HG03571 (cell line): Measurements from ENCODE around the gene CCSER2.
"Not testable (repeated sequence)": the region's sequence is repeated elsewhere in the genome, so short reads cannot be mapped to it uniquely, and the experiment has no call there.

ENCODE experiments used
- ATAC-seq: cut with Tn5 transposase; IDR thresholded peaks from one replicate; pipeline ENCODE4 v1.9.1; 2021; ENCODE audit not compliant: unreplicated experiment

CCSER2 gene

DNA sequence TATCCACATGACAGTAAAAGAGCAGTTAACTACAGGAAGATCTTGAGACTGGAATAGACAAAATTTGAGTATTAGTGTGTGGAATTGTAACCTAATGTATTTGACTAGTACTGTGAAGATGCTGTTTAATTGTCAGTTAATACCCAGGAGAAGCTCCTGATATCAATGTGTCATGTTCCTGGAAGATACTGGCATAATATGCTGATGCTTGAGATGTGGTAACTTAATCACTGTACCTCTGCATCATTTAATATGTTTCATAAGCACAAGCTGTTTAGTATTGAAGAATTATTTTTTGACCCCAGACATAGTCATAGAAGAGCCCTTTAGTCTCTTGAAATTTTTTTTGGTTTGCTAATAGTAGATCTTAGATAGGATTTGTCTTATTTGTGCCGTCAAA lies 15.4 kb downstream of the CCSER2 start:
- ATAC-seq = no peak

DNA sequence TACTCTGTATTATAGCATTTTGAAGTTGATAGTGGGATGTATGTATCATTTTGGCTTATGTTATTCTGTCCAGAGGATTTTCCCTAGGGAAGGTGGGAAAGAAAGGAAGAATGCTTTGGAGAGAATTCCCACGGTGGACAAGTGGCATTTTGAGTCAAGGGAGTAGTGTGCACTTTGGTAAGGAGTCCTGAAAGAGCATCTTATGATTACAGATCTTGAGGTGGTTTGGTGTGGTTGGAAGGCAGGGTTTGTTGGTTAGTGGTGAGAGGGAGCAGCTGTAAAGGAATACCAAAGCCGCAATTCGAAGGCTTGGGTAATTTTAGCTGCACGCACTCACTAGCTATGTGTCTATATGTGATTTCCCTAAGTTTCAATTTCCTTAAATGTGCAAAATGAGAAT lies 16.1 kb downstream of the CCSER2 start:
- no peak for ATAC-seq

DNA sequence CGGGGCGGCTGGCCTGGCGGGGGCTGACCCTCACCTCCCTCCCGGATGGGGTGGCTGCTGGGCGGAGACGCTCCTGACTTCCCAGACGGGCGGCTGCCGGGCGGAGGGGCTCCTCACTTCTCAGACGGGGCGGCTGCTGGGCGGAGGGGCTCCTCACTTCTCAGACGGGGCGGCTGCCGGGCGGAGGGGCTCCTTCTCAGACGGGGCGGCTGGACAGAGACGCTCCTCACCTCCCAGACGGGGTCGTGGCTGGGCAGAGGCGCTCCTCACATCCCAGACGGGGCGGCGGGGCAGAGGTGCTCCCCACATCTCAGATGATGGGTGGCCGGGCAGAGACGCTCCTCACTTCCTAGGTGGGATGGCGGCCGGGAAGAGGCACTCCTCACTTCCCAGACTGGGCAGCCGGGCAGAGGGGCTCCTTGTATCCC lies 19.2 kb downstream of the CCSER2 start:
- ATAC-seq = not testable (repeated sequence)

DNA sequence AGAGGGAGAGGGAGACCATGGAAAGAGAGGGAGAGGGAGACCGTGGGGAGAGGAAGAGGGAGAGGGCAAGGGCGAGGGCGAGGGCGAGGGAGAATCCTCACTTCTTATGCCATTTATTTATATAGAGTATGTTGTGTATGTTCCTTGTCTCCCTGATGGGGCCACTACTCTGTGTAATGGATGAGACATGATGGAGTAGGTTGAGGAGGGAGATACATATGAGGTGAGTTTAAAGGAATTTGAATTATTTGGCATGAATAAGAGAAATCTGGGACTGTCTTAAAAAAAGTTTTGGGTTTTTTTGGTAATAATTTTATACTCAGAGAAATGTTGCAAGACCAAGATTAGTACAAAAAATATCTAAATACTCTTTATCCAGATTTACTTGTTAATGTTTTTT lies 20.1 kb downstream of the CCSER2 start:
- no peak for ATAC-seq

DNA sequence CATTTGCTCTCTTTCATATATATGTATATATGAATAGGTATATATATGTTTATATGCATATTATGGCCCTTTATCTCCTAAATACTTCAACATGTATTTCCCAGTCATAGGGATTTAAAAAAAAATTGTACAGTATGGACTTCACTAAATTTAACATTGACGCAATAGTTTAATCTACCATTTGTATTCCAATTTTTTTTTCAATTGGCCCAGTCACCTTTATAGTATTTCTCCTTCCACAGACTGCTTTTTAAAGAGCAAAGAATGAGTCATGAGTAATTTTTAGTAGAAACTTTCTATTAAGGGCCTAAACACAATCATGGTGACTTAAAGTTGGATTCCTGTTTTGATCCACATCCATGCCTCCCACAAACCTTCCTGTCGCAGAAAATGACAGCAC lies 20.5 kb downstream of the CCSER2 start:
- ATAC-seq = no peak

DNA sequence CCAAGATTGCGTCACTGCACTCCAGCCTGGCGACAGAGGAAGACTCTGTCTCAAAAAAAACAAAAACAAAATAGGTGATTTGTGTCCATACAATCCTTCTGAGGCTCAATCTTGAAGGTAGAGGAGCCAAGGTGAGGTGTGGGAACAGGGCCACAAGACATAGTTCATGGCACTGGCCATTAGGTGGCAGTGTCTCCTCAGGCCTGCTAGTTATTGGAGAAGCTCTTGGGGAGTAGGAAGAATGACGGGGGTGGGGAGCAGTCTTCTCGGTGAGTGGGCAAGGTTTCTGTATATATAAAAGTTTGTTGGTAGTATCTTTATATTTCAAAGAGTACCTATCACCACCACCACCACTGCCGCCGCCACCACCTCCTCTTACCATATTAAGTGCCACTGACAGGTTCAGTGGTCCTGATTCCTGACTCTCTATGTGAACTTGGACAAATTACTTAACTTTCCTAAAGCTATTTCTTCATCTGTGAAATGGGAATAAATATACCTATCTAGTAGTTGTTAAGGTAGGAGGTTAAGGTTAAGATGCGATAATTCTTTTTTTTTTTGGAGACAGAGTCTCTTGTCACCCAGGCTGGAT lies 24.0 kb downstream of the CCSER2 start:
- ATAC-seq = peak; percentile 98

DNA sequence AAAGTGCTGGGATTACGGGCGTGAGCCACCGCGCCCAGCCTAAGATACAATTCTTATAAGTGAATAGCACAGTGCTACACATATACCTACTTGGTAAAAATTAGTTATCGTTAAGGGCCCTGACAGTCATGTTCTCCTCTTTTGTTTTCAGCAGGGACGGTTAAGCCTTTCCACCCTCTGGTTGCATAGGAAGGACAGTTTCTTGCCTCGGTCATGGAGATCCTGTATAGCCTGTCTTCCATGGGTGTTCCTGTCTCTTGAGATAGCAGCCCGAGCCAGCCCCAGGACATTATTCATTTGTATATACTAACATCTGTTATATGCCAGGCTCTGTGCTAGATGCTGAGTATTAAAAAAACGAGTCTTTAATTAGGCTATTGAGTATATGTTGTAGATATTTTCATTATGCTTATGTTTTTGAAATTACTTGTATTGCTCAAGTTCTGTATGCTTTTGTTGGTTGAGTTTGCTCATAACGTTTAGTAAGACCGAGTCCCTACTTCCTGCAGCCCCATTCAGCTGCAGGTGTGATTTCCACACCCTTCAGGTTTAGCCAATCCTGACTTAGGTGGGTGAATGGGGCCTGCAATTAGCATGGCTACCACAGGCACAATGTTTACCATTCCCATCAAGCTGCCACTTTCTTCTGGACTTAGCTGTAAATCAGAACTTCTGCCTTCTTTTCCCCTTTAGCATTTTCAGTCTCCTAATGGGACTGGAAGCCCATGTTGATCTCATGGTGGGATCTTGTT lies 24.8 kb downstream of the CCSER2 start:
- ATAC-seq = no peak

DNA sequence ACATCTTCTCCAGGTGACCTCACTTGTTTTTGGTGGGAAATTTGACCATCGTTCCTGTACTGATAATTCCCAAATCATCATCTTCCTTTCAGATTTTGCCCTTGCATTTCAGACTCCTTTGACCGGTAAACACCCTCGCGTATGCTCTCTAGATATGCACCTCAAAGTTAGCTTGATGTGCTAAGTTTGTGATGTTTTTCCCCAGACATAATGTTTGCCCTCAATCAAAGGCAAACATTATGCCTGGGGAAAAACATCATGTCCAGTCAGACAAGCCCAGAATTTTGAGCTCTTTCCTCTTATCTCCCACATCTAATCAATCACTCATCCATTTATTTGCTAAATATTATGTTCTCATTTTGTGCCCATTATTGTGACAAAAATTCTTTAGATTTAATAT lies 26.2 kb downstream of the CCSER2 start:
- no peak for ATAC-seq

DNA sequence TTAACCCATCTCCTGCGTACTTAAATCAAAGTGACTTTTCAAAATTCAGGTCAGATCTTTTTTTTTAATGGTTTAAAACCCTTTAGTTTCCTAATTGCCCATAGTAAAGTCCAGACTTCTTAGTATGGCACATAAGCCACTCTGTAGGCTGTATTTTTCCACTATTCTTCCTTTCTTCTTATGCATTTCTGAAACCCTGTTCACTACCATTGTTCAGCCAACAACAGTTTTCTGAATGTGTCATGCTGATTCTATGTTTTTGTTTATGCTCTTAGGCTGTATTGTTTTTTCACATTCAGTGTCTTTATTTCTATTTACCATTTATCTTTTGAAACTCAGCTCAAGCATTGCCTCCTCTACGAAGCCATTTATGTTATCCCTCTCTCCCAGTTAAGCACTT lies 26.7 kb downstream of the CCSER2 start:
- ATAC-seq = no peak

DNA sequence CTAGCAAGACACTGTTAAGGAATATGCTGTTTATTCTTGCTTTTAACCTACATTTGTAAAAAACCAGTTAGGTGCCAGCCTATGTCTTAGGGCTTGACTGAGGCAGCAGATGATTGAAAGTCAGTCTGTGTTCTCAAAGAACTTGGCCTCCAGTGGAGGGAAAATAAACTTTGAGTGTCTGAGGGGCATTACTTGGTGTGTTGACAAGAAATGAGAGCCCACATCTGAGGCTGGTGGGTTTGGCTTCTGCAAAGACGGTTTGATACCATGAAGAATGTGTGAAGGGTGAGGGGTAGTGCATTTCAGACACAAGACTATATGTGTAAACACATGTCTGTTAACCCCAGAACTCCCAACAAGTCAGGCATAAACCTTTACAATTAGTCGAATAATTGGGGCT lies 28.5 kb downstream of the CCSER2 start:
- ATAC-seq = no peak

DNA sequence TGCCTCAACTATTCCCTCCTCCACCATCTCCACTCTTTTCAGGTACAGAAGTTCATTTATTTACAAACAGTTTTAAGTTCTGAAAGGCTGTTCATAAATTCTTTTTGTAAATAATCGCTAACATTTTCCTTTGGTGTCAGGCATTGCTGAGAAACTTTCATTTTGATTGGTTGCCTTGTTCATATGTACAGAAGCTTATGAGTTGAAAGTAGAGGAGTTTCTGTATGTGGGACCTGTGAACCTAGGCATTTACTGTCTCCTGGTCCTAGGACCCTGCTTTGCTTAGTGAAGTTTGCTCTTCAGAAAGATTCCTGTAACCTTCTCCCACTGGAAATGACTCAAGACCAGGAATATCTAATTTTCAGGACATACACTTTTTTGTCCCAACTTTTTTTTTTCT lies 30.4 kb downstream of the CCSER2 start:
- ATAC-seq = no peak

DNA sequence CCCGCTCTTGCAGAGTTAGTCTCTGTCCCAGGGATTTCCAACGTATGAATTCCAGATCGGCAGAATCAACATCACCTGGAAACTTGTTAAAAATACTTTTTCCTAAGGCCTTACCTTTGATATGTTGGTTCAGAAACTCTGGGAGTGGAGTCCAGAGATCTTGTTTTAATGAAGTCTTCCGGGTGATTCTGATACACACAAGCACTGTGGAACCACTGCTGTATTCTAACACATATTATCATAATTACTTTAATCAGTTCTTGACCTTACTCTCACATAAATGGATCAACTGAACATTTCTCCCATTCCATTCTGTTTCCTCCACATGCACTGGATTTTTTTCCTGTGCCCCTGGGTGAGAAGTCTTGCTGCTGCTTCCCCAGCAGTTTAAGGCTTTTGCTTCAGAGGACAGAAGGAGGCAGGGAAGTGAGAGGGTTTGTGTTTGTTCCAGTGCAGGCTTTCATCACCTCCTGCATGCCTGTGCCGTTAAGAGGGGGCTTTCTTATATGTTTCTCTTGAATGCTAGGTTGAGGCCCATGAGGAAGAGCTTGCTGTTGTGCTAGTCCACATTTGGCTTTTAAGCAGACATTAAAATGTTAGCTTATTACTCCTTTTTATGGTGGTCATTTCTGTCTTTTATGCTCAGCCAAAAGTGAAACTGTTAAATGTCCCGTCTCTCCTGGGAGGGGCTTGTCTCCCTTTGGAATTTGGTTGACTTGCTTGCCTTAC lies 32.4 kb downstream of the CCSER2 start:
- no peak for ATAC-seq

DNA sequence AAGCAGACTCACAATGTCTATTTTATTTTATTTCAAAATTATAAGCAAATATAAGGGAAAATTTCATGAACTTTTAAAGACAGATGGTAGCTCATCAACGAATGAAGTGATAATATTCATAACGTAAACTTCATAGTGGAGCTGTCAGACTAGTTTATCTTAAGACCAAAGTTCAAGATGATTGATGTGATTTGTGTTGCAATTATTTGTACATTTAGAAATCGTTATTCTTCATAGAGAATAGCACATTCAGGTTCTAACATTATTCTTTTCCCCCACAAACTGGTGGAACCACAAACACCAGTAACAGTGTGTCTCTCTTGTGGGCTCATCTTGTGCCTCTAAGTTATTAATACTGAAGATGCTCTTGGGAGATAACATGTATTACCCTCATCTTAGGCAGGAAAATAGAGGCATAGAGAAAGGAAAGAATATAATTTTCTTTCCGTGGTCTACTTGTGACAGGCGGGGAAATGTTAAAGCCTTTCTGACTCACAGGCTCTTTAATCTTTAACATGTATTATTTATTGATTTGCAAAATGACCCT lies 37.0 kb downstream of the CCSER2 start:
- no peak for ATAC-seq

DNA sequence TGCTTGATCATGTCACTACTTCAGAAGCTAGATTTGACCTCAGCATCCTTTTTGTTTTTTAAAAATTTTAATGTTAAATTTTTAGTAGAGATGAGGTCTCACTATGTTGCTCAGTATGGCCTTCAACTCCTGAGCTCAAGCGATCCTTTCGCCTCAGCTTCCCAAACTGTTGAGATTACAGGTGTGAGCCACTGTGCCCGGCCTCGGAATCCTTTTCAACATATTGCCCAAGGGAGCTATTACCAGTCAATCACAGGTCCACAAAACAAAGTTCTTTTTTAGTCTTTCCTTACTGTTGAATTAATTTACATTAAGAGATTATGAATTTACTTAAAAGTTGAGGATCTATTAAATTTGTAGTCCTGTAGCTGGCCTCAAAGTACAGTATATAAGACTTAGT lies 37.7 kb downstream of the CCSER2 start:
- ATAC-seq = no peak

DNA sequence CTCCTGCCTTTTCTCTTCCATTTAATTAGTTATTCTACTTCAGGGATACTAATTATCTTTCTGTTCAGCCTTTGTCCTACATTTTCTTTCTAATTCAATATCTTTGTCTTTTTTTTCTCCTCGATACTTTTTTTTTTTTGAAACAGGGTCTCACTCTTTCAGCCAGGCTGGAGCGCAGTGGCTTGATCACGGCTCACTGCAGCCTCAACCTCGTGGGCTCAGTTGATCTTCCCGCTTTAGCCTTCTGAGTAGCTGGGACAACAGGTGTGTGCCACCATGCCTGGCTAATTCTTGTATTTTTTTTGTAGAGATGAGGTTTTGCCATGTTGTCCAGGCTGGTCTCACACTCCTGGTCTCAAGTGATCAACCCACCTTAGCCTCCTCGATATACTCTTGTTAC lies 38.9 kb downstream of the CCSER2 start:
- ATAC-seq = no peak

DNA sequence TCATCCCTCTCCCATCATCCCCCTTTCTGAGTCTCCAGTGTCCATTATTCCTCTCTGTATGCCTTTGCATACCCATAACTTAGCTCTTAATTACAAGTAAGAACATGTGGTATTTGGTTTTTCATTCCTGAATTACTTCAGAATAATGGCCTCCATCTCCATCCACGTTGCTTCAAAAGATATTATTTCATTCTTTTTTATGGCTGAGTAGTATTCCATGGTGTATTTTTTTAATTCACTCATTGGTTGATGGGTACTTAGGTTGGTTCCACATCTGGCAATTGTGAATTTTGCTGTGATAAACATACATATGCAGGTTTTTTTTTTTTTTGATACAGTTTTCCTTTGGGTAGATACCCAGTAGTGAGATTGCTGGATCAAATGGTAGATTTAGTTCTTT lies 40.4 kb downstream of the CCSER2 start:
- no peak for ATAC-seq

DNA sequence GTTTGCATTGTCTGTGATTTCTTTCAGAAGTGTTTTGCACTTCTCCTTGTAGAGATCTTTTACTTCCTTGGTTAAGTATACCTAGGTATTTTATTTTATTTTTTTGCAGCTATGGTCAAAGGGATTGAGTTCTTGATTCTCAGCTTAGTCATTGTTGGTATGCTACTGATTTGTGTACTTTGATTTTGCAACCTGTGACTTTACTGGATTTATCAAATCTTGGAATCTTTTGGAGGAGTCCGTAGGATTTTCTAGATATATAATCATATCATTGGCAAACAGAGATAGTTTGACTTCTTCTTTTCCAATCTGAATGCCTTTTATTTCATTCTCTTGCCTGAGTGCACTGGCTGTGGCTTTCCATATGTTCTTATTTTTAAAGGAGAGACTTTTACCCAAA lies 41.9 kb downstream of the CCSER2 start:
- no peak for ATAC-seq

DNA sequence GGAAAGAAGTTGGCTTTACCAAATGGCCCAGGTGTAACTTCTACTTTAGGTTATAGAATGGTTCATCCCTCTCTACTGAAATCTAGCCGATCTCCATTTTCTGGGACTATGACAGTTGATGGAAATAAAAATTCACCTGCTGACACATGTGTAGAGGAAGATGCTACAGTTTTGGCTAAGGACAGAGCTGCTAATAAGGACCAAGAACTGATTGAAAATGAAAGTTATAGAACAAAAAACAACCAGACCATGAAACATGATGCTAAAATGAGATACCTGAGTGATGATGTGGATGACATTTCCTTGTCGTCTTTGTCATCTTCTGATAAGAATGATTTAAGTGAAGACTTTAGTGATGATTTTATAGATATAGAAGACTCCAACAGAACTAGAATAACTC lies 43.6 kb downstream of the CCSER2 start:
- ATAC-seq = no peak

DNA sequence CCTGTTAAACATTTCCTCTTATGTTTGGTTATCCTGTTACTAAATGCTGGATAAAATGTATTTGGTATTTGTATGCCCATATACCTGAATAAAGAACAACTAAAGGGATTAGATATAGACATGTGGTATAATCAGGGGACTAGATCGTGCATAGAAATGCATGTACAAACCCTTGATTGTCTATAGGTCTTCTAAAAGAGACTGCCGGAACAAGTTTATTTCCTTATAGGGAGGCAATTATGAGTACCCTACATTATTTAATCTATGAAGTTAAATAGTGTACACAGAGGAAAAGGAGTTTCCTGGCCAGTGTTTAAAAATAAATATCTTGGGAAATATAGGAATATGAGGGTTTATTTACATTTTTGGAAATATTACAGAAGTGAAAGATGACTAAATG lies 44.6 kb downstream of the CCSER2 start:
- ATAC-seq = no peak

DNA sequence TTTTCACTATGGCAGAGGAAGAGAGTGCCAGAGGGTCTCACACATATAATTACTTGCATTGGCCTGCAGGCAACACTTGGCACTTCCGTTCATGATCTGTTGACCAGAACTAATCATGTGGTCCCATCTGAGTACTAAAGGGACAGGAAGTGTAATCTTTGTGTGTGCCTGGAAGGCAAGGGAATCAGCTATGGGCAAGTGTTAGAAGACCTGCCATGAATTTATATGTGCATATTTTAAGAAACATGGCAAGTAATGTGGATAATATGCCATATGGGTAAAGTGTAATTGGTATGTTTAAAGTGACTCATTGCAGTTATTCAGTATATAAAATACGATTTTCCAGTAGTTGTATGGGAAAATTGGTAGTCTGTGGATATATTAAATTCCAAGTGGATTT lies 46.1 kb downstream of the CCSER2 start:
- no peak for ATAC-seq

DNA sequence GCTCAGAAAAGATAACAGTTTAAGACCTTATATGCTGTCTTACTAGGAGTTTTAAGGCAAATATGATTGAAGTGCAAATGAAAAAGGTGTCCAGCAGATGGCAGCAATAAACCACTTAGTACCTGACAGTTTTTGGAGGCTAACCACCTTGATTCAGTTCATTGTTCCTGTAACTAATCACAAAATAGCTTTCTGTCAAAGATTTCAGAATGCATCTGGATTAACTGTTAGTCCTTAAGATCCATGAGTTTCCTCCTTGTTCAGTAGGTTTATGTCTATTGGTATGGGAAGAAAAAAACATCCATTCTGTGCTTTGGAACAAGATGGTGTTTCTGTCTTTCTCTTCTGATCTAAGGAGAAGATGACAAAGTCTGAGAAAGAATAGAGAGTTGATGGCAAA lies 46.6 kb downstream of the CCSER2 start:
- no peak for ATAC-seq

DNA sequence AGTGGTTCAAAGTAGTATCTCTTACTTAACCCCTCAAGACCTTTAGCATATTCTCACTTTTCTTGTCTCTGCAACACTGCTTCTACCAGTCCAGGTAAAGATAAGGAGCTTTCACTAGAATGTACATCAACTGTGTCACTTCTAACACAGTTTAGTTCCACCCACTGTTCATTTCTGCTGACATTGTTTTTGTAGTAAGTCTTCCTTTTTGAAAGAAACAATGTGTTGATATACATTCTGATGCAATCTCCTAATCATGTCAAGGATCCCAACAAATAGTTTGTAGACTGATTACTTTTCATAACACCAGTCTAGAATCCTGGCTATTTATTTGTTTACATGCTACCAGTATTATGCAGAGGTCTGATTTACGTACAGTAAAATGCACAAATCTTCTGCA lies 47.5 kb downstream of the CCSER2 start:
- ATAC-seq = no peak
